Caco-2 (cell line): ENCODE measurements around the gene ARX. TPM values are rescaled to one million over a fixed set of nuclear protein-coding genes. Genes with fewer than 3 reads are reported as not detected.

ENCODE experiments used
- BruUV-seq: library from RNA; stranded (reverse); fragments of 400-500 nt; replicated peaks from 2 replicates; lab custom pipeline; 2021; lab: Mats Ljungman, UMichigan
- CTCF ChIA-PET: fragments of 300-600 bp; sonication (Branson Sonifier 250); formaldehyde crosslinking; loops from one replicate; lab custom pipeline; 2022; ENCODE audit warnings: antibody characterized with exemption; lab: Charles Lee
- POLR2A ChIA-PET: fragments of 300-600 bp; sonication (Branson Sonifier 250); formaldehyde crosslinking; loops from one replicate; lab custom pipeline; 2022; ENCODE audit warnings: antibody characterized with exemption; lab: Charles Lee
- DNase-seq, 2 experiments: peaks; one replicate each; pipeline versions ENCODE4 v3.0.0 to v3.0.0-alpha.2; 2020 to 2022
- H3K27me3 ChIP-seq: replicated peaks from 2 replicates; pipeline ENCODE4 v1.6.0; 2011; ENCODE audit warnings: low read length; ENCODE audit not compliant: control insufficient read depth, insufficient read depth
- H3K36me3 ChIP-seq: 2 replicates; pipeline ENCODE4 v1.5.1; 2011; ENCODE audit warnings: low read length; ENCODE audit not compliant: control insufficient read depth, insufficient read depth
- H3K4me1 ChIP-seq: fragments of 250-450 bp; sonication (Bioruptor Pico); 2 replicates; pipeline ENCODE4 v1.5.1; 2020; ENCODE audit warnings: mild to moderate bottlenecking
- H3K4me3 ChIP-seq: 2 replicates; pipeline ENCODE4 v1.5.1; 2011; ENCODE audit warnings: low read depth, mild to moderate bottlenecking, control low read depth, low read length
- H3K9me3 ChIP-seq: fragments of 250-450 bp; sonication (Bioruptor Pico); 2 replicates; pipeline ENCODE4 v1.5.1; 2020; ENCODE audit warnings: mild to moderate bottlenecking, moderate library complexity
- H3K27ac Mint-ChIP-seq: one replicate; pipeline ENCODE4 v1.8.0; 2022; ENCODE audit warnings: mixed read lengths; ENCODE audit not compliant: unreplicated experiment
- H3K27me3 Mint-ChIP-seq: one replicate; pipeline ENCODE4 v1.8.0; 2022; ENCODE audit warnings: mixed read lengths; ENCODE audit not compliant: insufficient read depth, unreplicated experiment
- H3K36me3 Mint-ChIP-seq: one replicate; pipeline ENCODE4 v1.8.0; 2022; ENCODE audit warnings: mild to moderate bottlenecking, mixed read lengths; ENCODE audit not compliant: insufficient read depth, unreplicated experiment
- H3K4me1 Mint-ChIP-seq: one replicate; pipeline ENCODE4 v1.8.0; 2022; ENCODE audit warnings: low read depth, mixed read lengths; ENCODE audit not compliant: unreplicated experiment
- H3K4me3 Mint-ChIP-seq: one replicate; pipeline ENCODE4 v1.8.0; 2022; ENCODE audit warnings: mild to moderate bottlenecking, moderate library complexity, mixed read lengths; ENCODE audit not compliant: unreplicated experiment
- H3K9me3 Mint-ChIP-seq: one replicate; pipeline ENCODE4 v1.8.0; 2022; ENCODE audit warnings: mixed read lengths; ENCODE audit not compliant: unreplicated experiment
- CTCF ChIP-seq, 2 experiments: fragments of 200-600 bp in 1 of 2; IDR thresholded peaks; 1 replicate in 1 of 2; 2 replicates in 1 of 2; pipeline versions ENCODE4 v1.5.1 to v1.8.0; 2011 to 2022; ENCODE audit warnings: antibody characterized with exemption in 1 of 2, control low read depth in 1 of 2, inconsistent platforms in 1 of 2, low read depth in 1 of 2, low read length in 1 of 2, mild to moderate bottlenecking in 1 of 2, moderate library complexity in 1 of 2; ENCODE audit not compliant: insufficient read depth in 1 of 2, severe bottlenecking in 1 of 2, unreplicated experiment in 1 of 2
- intact Hi-C: fragments of 100-400 bp; cut with micrococcal nuclease; formaldehyde crosslinking; loops from one replicate; pipeline ENCODE4 v1.10.0; 2022; ENCODE audit not compliant: unreplicated experiment
- total RNA-seq: library from RNA; stranded (reverse); gene quantifications from 2 replicates; pipeline ENCODE4 v1.2.3, GENCODE V29; 2022

The ARX gene
- total RNA-seq, 1 experiment from 2014 or later: 0.52 TPM

- Histone ChIP-seq H3K4me1 (no peaks in the 10 kb centered on the region), H3K27me3 (no peaks in the 10 kb centered on the region), H3K9me3 (no peaks in the 10 kb centered on the region), H3K4me3 (peak overlapping the region; percentile 38), H3K36me3 (no peaks in the 10 kb centered on the region)
- ChIA-PET CTCF (no interaction called here), POLR2A (no interaction called here)
- TF ChIP-seq CTCF (IDR thresholded peaks at IDR 0.05; ENCODE audit: insufficient read depth in 1 of 2, low read depth in 1 of 2, low read length in 1 of 2, severe bottlenecking in 1 of 2, unreplicated experiment in 1 of 2): no peak
- Mint-ChIP-seq H3K4me1 (no peaks in the 10 kb centered on the region), H3K36me3 (peaks cover 4% of the 10 kb centered on the region), H3K27me3 (peaks cover 6% of the 10 kb centered on the region), H3K4me3 (peak overlapping the region; percentile 67), H3K9me3 (no peaks in the 10 kb centered on the region), H3K27ac (no peak overlapping the region)
- no TSS peak for BruUV-seq
- intact Hi-C loops: no loop called here
- no peak for DNase-seq
Measured at GRCh38 chrX:25004485-25005032, 11.2 kb downstream of the ARX start.

GRCh38 chrX:25004040-25004439 is 11.7 kb downstream of the ARX start:
- no peak overlapping the region for H3K27ac Mint-ChIP-seq
- Histone ChIP-seq H3K27me3 (no peaks in the 10 kb centered on the region), H3K4me3 (no peak overlapping the region), H3K36me3 (no peaks in the 10 kb centered on the region), H3K4me1 (no peaks in the 10 kb centered on the region), H3K9me3 (no peaks in the 10 kb centered on the region)
- H3K27me3 Mint-ChIP-seq: peaks cover 6% of the 10 kb centered on the region
- no peaks in the 10 kb centered on the region for H3K9me3 Mint-ChIP-seq
- DNase-seq: no peak
- intact Hi-C loops: no loop called here
- no peaks in the 10 kb centered on the region for H3K4me1 Mint-ChIP-seq
- peak overlapping the region; percentile 67 for H3K4me3 Mint-ChIP-seq
- no TSS peak for BruUV-seq
- TF ChIP-seq CTCF (IDR thresholded peaks at IDR 0.05; ENCODE audit: insufficient read depth in 1 of 2, low read depth in 1 of 2, low read length in 1 of 2, severe bottlenecking in 1 of 2, unreplicated experiment in 1 of 2): no peak
- H3K36me3 Mint-ChIP-seq: peaks cover 4% of the 10 kb centered on the region
- CTCF ChIA-PET: no interaction called here
- POLR2A ChIA-PET: no interaction called here

- H3K4me1 ChIP-seq: no peaks in the 10 kb centered on the region
- POLR2A ChIA-PET: no interaction called here
- CTCF ChIA-PET: no interaction called here
- no peak overlapping the region for H3K4me3 Mint-ChIP-seq
- peaks cover 4% of the 10 kb centered on the region for H3K36me3 Mint-ChIP-seq
- DNase-seq: no peak
- intact Hi-C loops: no loop called here
- no TSS peak for BruUV-seq
- no peaks in the 10 kb centered on the region for H3K36me3 ChIP-seq
- no peak overlapping the region for H3K4me3 ChIP-seq
- H3K9me3 Mint-ChIP-seq: no peaks in the 10 kb centered on the region
- no peaks in the 10 kb centered on the region for H3K4me1 Mint-ChIP-seq
- peaks cover 6% of the 10 kb centered on the region for H3K27me3 Mint-ChIP-seq
- H3K9me3 ChIP-seq: no peaks in the 10 kb centered on the region
- TF ChIP-seq CTCF (IDR thresholded peaks at IDR 0.05; ENCODE audit: insufficient read depth in 1 of 2, low read depth in 1 of 2, low read length in 1 of 2, severe bottlenecking in 1 of 2, unreplicated experiment in 1 of 2): no peak
- no peaks in the 10 kb centered on the region for H3K27me3 ChIP-seq
- H3K27ac Mint-ChIP-seq: no peak overlapping the region
Measured at GRCh38 chrX:25003066-25003849, 12.5 kb downstream of the ARX start.
